Caco-2 (cell line): ENCODE measurements around the gene NPTXR. TPM values are rescaled to one million over a fixed set of nuclear protein-coding genes. Genes with fewer than 3 reads are reported as not detected.

ENCODE experiments used
- BruUV-seq: library from RNA; stranded (reverse); fragments of 400-500 nt; replicated peaks from 2 replicates; lab custom pipeline; 2021; lab: Mats Ljungman, UMichigan
- CTCF ChIA-PET: fragments of 300-600 bp; sonication (Branson Sonifier 250); formaldehyde crosslinking; loops from one replicate; lab custom pipeline; 2022; ENCODE audit warnings: antibody characterized with exemption; lab: Charles Lee
- POLR2A ChIA-PET: fragments of 300-600 bp; sonication (Branson Sonifier 250); formaldehyde crosslinking; loops from one replicate; lab custom pipeline; 2022; ENCODE audit warnings: antibody characterized with exemption; lab: Charles Lee
- DNase-seq, 2 experiments: peaks; one replicate each; pipeline versions ENCODE4 v3.0.0 to v3.0.0-alpha.2; 2020 to 2022
- H3K27me3 ChIP-seq: replicated peaks from 2 replicates; pipeline ENCODE4 v1.6.0; 2011; ENCODE audit warnings: low read length; ENCODE audit not compliant: control insufficient read depth, insufficient read depth
- H3K36me3 ChIP-seq: 2 replicates; pipeline ENCODE4 v1.5.1; 2011; ENCODE audit warnings: low read length; ENCODE audit not compliant: control insufficient read depth, insufficient read depth
- H3K4me1 ChIP-seq: fragments of 250-450 bp; sonication (Bioruptor Pico); 2 replicates; pipeline ENCODE4 v1.5.1; 2020; ENCODE audit warnings: mild to moderate bottlenecking
- H3K4me3 ChIP-seq: 2 replicates; pipeline ENCODE4 v1.5.1; 2011; ENCODE audit warnings: low read depth, mild to moderate bottlenecking, control low read depth, low read length
- H3K9me3 ChIP-seq: fragments of 250-450 bp; sonication (Bioruptor Pico); 2 replicates; pipeline ENCODE4 v1.5.1; 2020; ENCODE audit warnings: mild to moderate bottlenecking, moderate library complexity
- H3K27ac Mint-ChIP-seq: one replicate; pipeline ENCODE4 v1.8.0; 2022; ENCODE audit warnings: mixed read lengths; ENCODE audit not compliant: unreplicated experiment
- H3K27me3 Mint-ChIP-seq: one replicate; pipeline ENCODE4 v1.8.0; 2022; ENCODE audit warnings: mixed read lengths; ENCODE audit not compliant: insufficient read depth, unreplicated experiment
- H3K36me3 Mint-ChIP-seq: one replicate; pipeline ENCODE4 v1.8.0; 2022; ENCODE audit warnings: mild to moderate bottlenecking, mixed read lengths; ENCODE audit not compliant: insufficient read depth, unreplicated experiment
- H3K4me1 Mint-ChIP-seq: one replicate; pipeline ENCODE4 v1.8.0; 2022; ENCODE audit warnings: low read depth, mixed read lengths; ENCODE audit not compliant: unreplicated experiment
- H3K4me3 Mint-ChIP-seq: one replicate; pipeline ENCODE4 v1.8.0; 2022; ENCODE audit warnings: mild to moderate bottlenecking, moderate library complexity, mixed read lengths; ENCODE audit not compliant: unreplicated experiment
- H3K9me3 Mint-ChIP-seq: one replicate; pipeline ENCODE4 v1.8.0; 2022; ENCODE audit warnings: mixed read lengths; ENCODE audit not compliant: unreplicated experiment
- intact Hi-C: fragments of 100-400 bp; cut with micrococcal nuclease; formaldehyde crosslinking; loops from one replicate; pipeline ENCODE4 v1.10.0; 2022; ENCODE audit not compliant: unreplicated experiment
- total RNA-seq: library from RNA; stranded (reverse); gene quantifications from 2 replicates; pipeline ENCODE4 v1.2.3, GENCODE V29; 2022
- TF ChIP-seq, protein P1 (sequence below), 2 experiments: fragments of 200-600 bp in 1 of 2; IDR thresholded peaks; 1 replicate in 1 of 2; 2 replicates in 1 of 2; pipeline versions ENCODE4 v1.5.1 to v1.8.0; 2011 to 2022; ENCODE audit warnings: antibody characterized with exemption in 1 of 2, control low read depth in 1 of 2, inconsistent platforms in 1 of 2, low read depth in 1 of 2, low read length in 1 of 2, mild to moderate bottlenecking in 1 of 2, moderate library complexity in 1 of 2; ENCODE audit not compliant: insufficient read depth in 1 of 2, severe bottlenecking in 1 of 2, unreplicated experiment in 1 of 2

Gene NPTXR
- total RNA-seq, 1 experiment from 2014 or later, result 16.4 TPM

DNA sequence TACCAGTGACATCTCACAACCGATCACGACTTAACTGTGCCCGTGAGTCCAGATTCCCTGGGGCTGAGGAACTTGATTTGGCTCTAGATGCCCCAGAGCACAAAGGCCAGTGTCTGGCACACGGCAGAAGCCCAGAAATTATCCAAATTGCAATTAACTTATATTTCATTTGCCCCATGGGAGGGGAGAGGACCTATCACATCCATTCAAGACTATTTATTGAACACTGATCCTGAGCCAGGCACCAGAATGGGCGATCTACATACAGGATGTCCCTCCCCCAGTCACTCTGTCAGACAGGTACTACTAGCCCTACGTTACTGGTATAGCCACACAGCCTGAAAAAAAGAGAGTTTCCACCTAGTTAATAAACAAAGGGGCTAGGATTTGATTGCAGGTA is 55.0 kb downstream of the NPTXR start:
- TF ChIP-seq, protein P1, sequence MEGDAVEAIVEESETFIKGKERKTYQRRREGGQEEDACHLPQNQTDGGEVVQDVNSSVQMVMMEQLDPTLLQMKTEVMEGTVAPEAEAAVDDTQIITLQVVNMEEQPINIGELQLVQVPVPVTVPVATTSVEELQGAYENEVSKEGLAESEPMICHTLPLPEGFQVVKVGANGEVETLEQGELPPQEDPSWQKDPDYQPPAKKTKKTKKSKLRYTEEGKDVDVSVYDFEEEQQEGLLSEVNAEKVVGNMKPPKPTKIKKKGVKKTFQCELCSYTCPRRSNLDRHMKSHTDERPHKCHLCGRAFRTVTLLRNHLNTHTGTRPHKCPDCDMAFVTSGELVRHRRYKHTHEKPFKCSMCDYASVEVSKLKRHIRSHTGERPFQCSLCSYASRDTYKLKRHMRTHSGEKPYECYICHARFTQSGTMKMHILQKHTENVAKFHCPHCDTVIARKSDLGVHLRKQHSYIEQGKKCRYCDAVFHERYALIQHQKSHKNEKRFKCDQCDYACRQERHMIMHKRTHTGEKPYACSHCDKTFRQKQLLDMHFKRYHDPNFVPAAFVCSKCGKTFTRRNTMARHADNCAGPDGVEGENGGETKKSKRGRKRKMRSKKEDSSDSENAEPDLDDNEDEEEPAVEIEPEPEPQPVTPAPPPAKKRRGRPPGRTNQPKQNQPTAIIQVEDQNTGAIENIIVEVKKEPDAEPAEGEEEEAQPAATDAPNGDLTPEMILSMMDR (IDR thresholded peaks at IDR 0.05; ENCODE audit: insufficient read depth in 1 of 2, low read depth in 1 of 2, low read length in 1 of 2, severe bottlenecking in 1 of 2, unreplicated experiment in 1 of 2), result no peak
- Mint-ChIP-seq H3K27ac (no peak overlapping the region), H3K27me3 (no peaks in the 10 kb centered on the region), H3K4me3 (no peak overlapping the region), H3K4me1 (no peaks in the 10 kb centered on the region), H3K9me3 (no peaks in the 10 kb centered on the region), H3K36me3 (no peaks in the 10 kb centered on the region)
- no peak overlapping the region for H3K4me3 ChIP-seq
- peaks cover 5% of the 10 kb centered on the region; the same call in 1 of the 2 replicates for H3K4me1 ChIP-seq
- no peak for DNase-seq
- ChIA-PET CTCF (no interaction called here), POLR2A (no interaction called here)
- H3K9me3 ChIP-seq, result no peaks in the 10 kb centered on the region
- no peaks in the 10 kb centered on the region for H3K27me3 ChIP-seq
- no TSS peak for BruUV-seq
- intact Hi-C loops, result no loop called here
- H3K36me3 ChIP-seq, result no peaks in the 10 kb centered on the region

DNA sequence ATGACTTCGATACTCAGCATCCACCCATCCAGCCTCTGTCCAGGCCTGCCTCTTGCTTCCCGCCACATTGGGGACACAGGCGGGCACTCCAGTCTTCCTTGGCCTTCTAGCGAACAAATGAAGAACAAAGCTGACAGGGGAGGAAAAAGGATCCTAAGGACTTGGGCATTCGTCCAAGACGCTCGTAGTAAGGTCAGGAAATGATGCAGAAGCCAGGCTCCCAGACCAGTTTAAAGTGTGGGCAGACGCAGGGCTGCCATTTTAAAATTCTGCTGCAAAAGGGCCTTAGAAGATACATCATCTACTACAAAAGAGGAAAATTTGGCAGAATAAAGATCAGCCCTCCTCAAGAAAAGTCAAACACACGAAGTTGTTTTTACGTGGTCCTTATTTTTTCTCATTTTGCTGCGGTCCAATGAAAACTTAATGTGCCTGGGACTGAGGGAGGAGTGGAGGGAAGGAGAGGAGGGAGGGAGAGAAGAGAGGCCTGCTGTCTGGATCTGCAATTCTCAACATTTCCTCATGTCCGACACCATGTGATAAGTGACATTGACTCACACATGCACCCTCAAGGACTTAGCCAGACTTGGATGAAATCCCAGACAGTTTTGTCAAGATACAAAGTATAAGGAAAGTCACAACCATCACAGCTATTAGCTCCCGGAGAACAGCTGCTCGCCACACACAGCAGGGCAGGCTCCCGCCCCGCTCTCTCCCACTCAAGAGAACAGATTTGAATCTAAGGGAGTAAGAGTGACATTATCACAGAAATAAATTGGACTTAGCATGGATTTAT is 55.6 kb downstream of the NPTXR start:
- Histone ChIP-seq H3K4me3 (no peak overlapping the region), H3K36me3 (no peaks in the 10 kb centered on the region), H3K4me1 (peaks cover 5% of the 10 kb centered on the region; the same call in 1 of the 2 replicates), H3K27me3 (no peaks in the 10 kb centered on the region), H3K9me3 (no peaks in the 10 kb centered on the region)
- Mint-ChIP-seq H3K27ac (no peak overlapping the region), H3K4me3 (no peak overlapping the region), H3K36me3 (no peaks in the 10 kb centered on the region), H3K9me3 (no peaks in the 10 kb centered on the region), H3K4me1 (no peaks in the 10 kb centered on the region), H3K27me3 (no peaks in the 10 kb centered on the region)
- TF ChIP-seq, protein P1 (IDR thresholded peaks at IDR 0.05; ENCODE audit: insufficient read depth in 1 of 2, low read depth in 1 of 2, low read length in 1 of 2, severe bottlenecking in 1 of 2, unreplicated experiment in 1 of 2), result no peak
- BruUV-seq, result no TSS peak
- CTCF ChIA-PET, result interaction anchor here (0.6 kb wide), 1 partner anchor 26 kb away, joined by 3 read pairs; no protein-coding TSS in a partner anchor
- DNase-seq, result no peak
- POLR2A ChIA-PET, result no interaction called here
- intact Hi-C loops, result no loop called here

DNA sequence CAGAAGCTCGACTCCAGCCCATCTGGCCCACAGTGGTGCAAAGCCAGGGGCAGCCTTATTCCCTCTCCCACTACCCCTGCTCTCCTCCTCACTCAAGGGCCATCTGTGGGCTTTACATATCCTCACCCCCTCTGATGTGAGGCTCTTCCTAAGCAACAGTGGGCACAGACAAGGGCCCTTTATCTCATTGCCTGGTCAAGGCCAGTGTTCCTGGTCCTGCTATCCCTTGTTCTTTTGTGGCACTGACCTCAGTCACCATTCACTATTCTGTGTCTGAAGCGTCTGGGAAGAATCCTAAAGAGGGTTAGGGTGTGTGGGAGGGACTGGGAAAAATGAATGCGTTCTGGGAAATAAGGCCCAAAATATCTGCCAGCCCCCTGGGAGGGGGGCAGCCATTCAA is 57.2 kb downstream of the NPTXR start:
- ChIA-PET CTCF (no interaction called here), POLR2A (no interaction called here)
- H3K4me1 ChIP-seq, result no peaks in the 10 kb centered on the region
- Mint-ChIP-seq H3K9me3 (no peaks in the 10 kb centered on the region), H3K27ac (no peak overlapping the region), H3K27me3 (no peaks in the 10 kb centered on the region), H3K4me1 (no peaks in the 10 kb centered on the region), H3K4me3 (no peak overlapping the region), H3K36me3 (peaks cover 2% of the 10 kb centered on the region)
- no peaks in the 10 kb centered on the region for H3K36me3 ChIP-seq
- intact Hi-C loops, result no loop called here
- TF ChIP-seq, protein P1 (IDR thresholded peaks at IDR 0.05; ENCODE audit: insufficient read depth in 1 of 2, low read depth in 1 of 2, low read length in 1 of 2, severe bottlenecking in 1 of 2, unreplicated experiment in 1 of 2), result no peak
- H3K9me3 ChIP-seq, result no peaks in the 10 kb centered on the region
- H3K27me3 ChIP-seq, result no peaks in the 10 kb centered on the region
- DNase-seq, result no peak
- no peak overlapping the region for H3K4me3 ChIP-seq
- no TSS peak for BruUV-seq
